Measurements from ENCODE around the gene XK. TPM values are rescaled to one million over a fixed set of nuclear protein-coding genes. Genes with fewer than 3 reads are reported as not detected.

XK gene
- total RNA-seq, 6 experiments from 2014 or later: not detected

GRCh38 chrX:37667141-37667540 is 18.4 kb upstream of the XK start:
- Mint-ChIP-seq H3K4me1 (ENCODE audit: low read depth) (no peaks in the 10 kb centered on the region), H3K27me3 (ENCODE audit: insufficient read depth) (no peaks in the 10 kb centered on the region), H3K9me3 (no peaks in the 10 kb centered on the region), H3K27ac (no peak overlapping the region), H3K36me3 (ENCODE audit: low read depth) (no peaks in the 10 kb centered on the region), H3K4me3 (no peak overlapping the region)
- DNase-seq: no peak
- no peak for TF ChIP-seq CTCF (IDR thresholded peaks at IDR 0.05)

- Mint-ChIP-seq H3K27ac (no peak overlapping the region), H3K4me1 (ENCODE audit: low read depth) (no peaks in the 10 kb centered on the region), H3K9me3 (no peaks in the 10 kb centered on the region), H3K4me3 (no peak overlapping the region), H3K36me3 (ENCODE audit: low read depth) (no peaks in the 10 kb centered on the region), H3K27me3 (ENCODE audit: insufficient read depth) (no peaks in the 10 kb centered on the region; the same call in 1 of the 2 replicates)
- no peak for DNase-seq
- TF ChIP-seq CTCF (IDR thresholded peaks at IDR 0.05): no peak
Observed at GRCh38 chrX:37672563-37672962, 13.0 kb upstream of the XK start.

- Mint-ChIP-seq H3K27me3 (ENCODE audit: insufficient read depth) (peaks cover 1% of the 10 kb centered on the region), H3K36me3 (ENCODE audit: low read depth) (no peaks in the 10 kb centered on the region), H3K4me3 (no peak overlapping the region), H3K9me3 (no peaks in the 10 kb centered on the region), H3K27ac (no peak overlapping the region), H3K4me1 (ENCODE audit: low read depth) (no peaks in the 10 kb centered on the region)
- DNase-seq: no peak
- no peak for TF ChIP-seq CTCF (IDR thresholded peaks at IDR 0.05)
Observed at GRCh38 chrX:37676811-37677210, 8.8 kb upstream of the XK start.

- Mint-ChIP-seq H3K27ac (no peak overlapping the region), H3K9me3 (no peaks in the 10 kb centered on the region), H3K36me3 (ENCODE audit: low read depth) (no peaks in the 10 kb centered on the region), H3K4me1 (ENCODE audit: low read depth) (no peaks in the 10 kb centered on the region), H3K27me3 (ENCODE audit: insufficient read depth) (peaks cover 1% of the 10 kb centered on the region), H3K4me3 (no peak overlapping the region)
- no peak for TF ChIP-seq CTCF (IDR thresholded peaks at IDR 0.05)
- no peak for DNase-seq
Observed at GRCh38 chrX:37677243-37677642, 8.3 kb upstream of the XK start.

GRCh38 chrX:37677765-37678164 is 7.8 kb upstream of the XK start:
- DNase-seq: no peak
- no peak for TF ChIP-seq CTCF (IDR thresholded peaks at IDR 0.05)
- Mint-ChIP-seq H3K4me3 (no peak overlapping the region), H3K36me3 (ENCODE audit: low read depth) (no peaks in the 10 kb centered on the region), H3K9me3 (no peaks in the 10 kb centered on the region), H3K4me1 (ENCODE audit: low read depth) (no peaks in the 10 kb centered on the region), H3K27ac (no peak overlapping the region), H3K27me3 (ENCODE audit: insufficient read depth) (peaks cover 1% of the 10 kb centered on the region)

- no peak for TF ChIP-seq CTCF (IDR thresholded peaks at IDR 0.05)
- no peaks in the 10 kb centered on the region for H3K4me1 Mint-ChIP-seq (ENCODE audit: low read depth)
- DNase-seq: no peak
- peaks cover 1% of the 10 kb centered on the region; the same call in 1 of the 2 replicates for H3K27me3 Mint-ChIP-seq (ENCODE audit: insufficient read depth)
- no peak overlapping the region for H3K4me3 Mint-ChIP-seq
- no peak overlapping the region for H3K27ac Mint-ChIP-seq
- no peaks in the 10 kb centered on the region for H3K9me3 Mint-ChIP-seq
- H3K36me3 Mint-ChIP-seq (ENCODE audit: low read depth): no peaks in the 10 kb centered on the region
Observed at GRCh38 chrX:37678574-37678973, 7.0 kb upstream of the XK start.

Measured in HFFc6 (cell line).